ENCODE results near the gene HK3.

HK3 gene

DNA sequence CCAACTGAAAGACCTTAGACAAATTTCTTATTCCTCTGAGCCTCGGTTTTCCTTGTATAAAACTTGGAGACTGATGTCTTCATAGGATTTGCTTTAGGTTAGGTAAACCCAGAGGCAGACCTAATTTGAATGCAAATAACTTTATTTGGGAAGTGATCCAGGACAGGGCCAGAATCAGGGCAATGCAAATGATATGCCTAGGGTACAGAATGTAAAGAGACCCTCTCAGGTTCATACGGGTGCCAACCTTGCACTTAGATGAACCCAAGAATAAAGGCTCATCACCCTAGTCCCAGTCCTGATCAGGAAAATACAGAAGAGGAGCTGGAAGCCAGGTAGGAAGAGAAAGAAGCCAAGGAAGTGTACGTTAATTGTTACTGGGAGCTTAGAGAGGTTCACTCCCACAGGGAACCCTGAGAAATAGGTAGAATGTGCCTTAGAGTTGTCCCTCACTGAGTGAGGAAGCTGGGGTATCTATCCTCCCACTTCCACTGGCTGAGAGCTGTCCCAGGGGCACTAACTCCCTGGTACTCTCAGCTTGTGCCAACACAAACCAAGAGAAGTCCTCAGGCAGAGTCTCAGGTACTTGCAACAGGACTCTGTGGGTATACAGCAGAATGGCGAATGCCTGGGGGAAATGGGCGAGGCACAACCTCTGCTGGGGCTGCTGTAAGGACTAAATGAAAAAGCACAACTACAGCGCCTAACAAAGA lies 3.1 kb upstream of the HK3 start:
- Histone ChIP-seq H3K4me1 (ENCODE audit: control insufficient read depth, insufficient read depth, low read length, unreplicated experiment) (no peaks in the 10 kb centered on the region), H2AFZ (ENCODE audit: low read length, unreplicated experiment) (no peak overlapping the region), H3K36me3 (ENCODE audit: insufficient read depth, low read length) (peaks cover 28% of the 10 kb centered on the region), H3K79me2 (ENCODE audit: control insufficient read depth, insufficient read depth, low read length, unreplicated experiment) (no peaks in the 10 kb centered on the region), H3K27me3 (ENCODE audit: insufficient read depth, low read length) (peaks cover 9% of the 10 kb centered on the region; the same call in 1 of the 2 replicates), H3K27ac (ENCODE audit: low read depth, low read length) (no peak overlapping the region), H3K4me3 (ENCODE audit: low read depth, low read length) (no peak overlapping the region)

DNA sequence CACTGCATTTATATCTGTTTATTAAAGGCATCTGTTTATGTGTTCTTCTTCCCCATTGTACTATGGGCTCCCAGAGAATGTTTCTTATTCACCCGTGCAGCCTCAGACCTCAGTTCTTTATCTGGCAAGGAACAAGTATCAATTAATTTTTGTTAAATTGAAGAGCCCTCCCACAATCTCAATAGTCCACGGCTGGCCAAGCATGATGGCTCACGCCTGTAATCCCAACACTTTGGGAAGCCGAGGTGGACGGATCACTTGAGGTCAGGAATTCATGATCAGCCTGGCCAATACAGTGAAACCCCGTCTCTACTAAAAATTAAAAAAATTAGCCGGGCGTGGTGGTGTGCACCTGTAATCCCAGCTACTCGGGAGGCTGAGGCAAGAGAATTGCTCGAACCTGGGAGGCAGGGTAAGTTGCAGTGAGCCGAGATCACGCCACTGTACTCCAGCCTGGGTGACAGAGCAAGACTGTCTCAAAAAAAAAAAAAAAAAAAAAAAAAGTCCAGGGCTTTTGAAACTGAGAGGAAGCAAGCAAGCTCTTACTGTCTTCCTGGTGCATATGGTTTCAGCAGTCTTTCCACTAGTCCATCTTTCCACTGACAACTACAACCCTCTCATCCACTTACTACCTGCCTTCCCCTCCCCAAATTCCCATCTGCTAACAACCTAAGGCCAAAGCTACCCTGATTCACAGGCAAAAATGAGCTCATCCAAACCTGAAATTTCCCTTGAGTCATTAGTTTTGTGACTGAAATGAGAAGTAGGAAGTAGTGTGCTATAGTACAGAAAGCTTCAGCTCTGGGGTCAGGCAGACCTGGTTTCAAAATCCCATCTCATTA lies 2.3 kb upstream of the HK3 start:
- Histone ChIP-seq H2AFZ (ENCODE audit: low read length, unreplicated experiment) (no peak overlapping the region), H3K4me3 (ENCODE audit: low read depth, low read length) (no peak overlapping the region), H3K27ac (ENCODE audit: low read depth, low read length) (no peak overlapping the region), H3K36me3 (ENCODE audit: insufficient read depth, low read length) (peaks cover 20% of the 10 kb centered on the region), H3K79me2 (ENCODE audit: control insufficient read depth, insufficient read depth, low read length, unreplicated experiment) (no peaks in the 10 kb centered on the region), H3K4me1 (ENCODE audit: control insufficient read depth, insufficient read depth, low read length, unreplicated experiment) (no peaks in the 10 kb centered on the region), H3K27me3 (ENCODE audit: insufficient read depth, low read length) (peaks cover 9% of the 10 kb centered on the region; the same call in 1 of the 2 replicates)

DNA sequence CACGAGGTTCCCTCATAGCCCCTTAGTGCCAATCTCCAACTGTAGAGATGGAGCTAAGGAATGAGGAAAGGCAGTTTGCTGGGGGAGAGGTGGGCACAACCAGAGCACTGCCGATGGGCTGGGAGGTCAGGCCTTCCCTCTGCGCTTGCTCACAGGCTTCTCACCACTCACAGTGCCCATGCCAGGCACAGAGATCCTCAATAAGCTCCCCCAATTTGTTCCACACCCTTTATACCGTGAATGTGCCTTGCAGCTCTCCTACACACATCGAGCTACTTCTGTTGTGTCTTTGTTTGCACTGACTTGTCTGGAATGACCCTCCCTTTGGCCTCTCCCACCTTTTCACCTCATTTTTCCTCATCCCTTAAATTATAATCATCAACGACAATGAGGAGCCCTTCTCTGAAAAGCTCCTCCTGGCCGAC lies 1.6 kb upstream of the HK3 start:
- H3K27me3 ChIP-seq (ENCODE audit: insufficient read depth, low read length): peaks cover 9% of the 10 kb centered on the region; the same call in 1 of the 2 replicates
- H3K4me1 ChIP-seq (ENCODE audit: control insufficient read depth, insufficient read depth, low read length, unreplicated experiment): no peaks in the 10 kb centered on the region
- H3K27ac ChIP-seq (ENCODE audit: low read depth, low read length): no peak overlapping the region
- peaks cover 15% of the 10 kb centered on the region for H3K36me3 ChIP-seq (ENCODE audit: insufficient read depth, low read length)
- no peak overlapping the region for H2AFZ ChIP-seq (ENCODE audit: low read length, unreplicated experiment)
- no peaks in the 10 kb centered on the region for H3K79me2 ChIP-seq (ENCODE audit: control insufficient read depth, insufficient read depth, low read length, unreplicated experiment)
- H3K4me3 ChIP-seq (ENCODE audit: low read depth, low read length): no peak overlapping the region

DNA sequence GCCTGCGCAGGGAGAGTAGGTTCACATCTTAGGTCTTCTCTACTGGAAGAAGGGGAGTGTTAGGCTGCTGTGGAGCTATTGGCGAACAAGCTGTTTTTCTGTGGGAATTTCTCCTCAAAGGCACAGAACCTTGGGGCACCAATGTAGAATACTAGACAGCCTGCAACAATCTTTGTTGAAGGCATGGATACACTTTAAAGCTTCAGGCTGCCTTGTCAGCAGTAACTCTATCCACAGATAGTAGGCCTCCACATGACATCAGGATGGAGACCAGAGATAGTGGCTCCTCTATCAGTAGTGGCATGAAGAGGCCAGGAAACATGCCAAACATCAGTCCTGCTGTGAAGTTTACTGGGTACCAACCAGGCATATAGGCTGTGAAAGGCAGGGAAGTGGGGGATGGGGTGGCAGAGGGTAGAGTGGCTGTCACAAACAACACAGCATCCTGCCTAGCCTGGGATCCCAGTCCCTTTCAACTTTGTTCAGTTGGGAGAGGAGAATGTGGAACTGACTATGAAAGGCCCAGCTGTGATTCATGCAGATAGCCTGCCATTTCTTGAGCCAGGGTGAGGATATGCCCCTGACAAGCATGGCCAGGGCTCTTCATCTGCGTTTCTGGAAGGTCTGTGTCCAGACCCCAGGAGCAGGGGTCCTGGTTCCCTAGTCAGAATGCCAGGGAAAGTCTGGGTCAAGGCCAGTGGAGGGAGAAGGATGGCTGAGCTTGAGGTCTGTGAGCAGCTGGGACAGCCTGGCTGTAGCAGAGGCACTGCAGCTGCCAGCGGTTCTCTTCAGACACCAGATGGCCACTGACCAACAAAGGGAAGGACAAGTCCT lies 1.0 kb upstream of the HK3 start:
- Histone ChIP-seq H3K79me2 (ENCODE audit: control insufficient read depth, insufficient read depth, low read length, unreplicated experiment) (no peaks in the 10 kb centered on the region), H3K4me3 (ENCODE audit: low read depth, low read length) (no peak overlapping the region), H3K27me3 (ENCODE audit: insufficient read depth, low read length) (peaks cover 9% of the 10 kb centered on the region; the same call in 1 of the 2 replicates), H2AFZ (ENCODE audit: low read length, unreplicated experiment) (no peak overlapping the region), H3K27ac (ENCODE audit: low read depth, low read length) (no peak overlapping the region), H3K36me3 (ENCODE audit: insufficient read depth, low read length) (peaks cover 8% of the 10 kb centered on the region), H3K4me1 (ENCODE audit: control insufficient read depth, insufficient read depth, low read length, unreplicated experiment) (no peaks in the 10 kb centered on the region)

DNA sequence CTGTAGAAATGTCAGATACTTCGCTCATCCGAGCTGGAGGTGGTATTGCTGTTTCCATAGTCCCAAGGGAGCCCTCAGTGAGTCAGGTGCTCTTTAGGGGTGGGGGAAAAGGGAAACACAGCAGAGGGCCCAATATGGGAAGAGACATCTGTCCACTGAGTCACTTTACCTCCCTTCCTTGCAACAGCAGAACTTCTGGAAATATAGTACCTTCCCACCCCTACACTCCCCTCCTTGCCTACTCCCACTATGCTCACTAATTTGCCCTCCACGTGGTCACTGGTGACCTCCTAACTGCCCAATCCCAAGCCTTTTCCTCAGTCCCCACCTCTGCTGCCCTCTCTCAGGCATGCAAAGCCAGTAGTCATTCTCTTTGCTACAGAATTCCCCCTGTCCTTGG lies 1.9 kb downstream of the HK3 start:
- Histone ChIP-seq H3K79me2 (ENCODE audit: control insufficient read depth, insufficient read depth, low read length, unreplicated experiment) (no peaks in the 10 kb centered on the region), H3K27me3 (ENCODE audit: insufficient read depth, low read length) (peaks cover 27% of the 10 kb centered on the region), H3K4me1 (ENCODE audit: control insufficient read depth, insufficient read depth, low read length, unreplicated experiment) (no peaks in the 10 kb centered on the region), H3K4me3 (ENCODE audit: low read depth, low read length) (no peak overlapping the region), H2AFZ (ENCODE audit: low read length, unreplicated experiment) (no peak overlapping the region), H3K27ac (ENCODE audit: low read depth, low read length) (no peak overlapping the region), H3K36me3 (ENCODE audit: insufficient read depth, low read length) (no peaks in the 10 kb centered on the region)

DNA sequence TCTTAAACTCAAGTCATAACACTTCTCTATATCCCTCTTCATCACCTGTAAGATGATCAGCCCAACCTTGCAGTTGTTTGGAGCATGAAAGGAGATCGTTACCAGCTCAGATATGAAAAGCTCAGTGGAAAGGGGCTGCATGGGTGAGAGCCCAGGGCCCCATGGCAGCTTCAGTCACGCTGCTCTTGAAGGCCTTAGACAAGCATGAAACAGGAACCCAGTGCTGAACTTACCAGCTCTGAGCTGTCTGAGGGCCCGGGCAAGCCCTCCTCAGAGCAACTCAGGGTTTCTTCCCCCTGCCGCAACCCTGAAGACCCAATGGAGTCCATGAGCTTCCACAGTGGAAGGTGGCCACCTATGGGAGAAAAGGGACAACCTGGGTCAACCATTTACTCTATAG lies 3.3 kb downstream of the HK3 start:
- H3K36me3 ChIP-seq (ENCODE audit: insufficient read depth, low read length): no peaks in the 10 kb centered on the region
- H3K27me3 ChIP-seq (ENCODE audit: insufficient read depth, low read length): peaks cover 40% of the 10 kb centered on the region
- H3K79me2 ChIP-seq (ENCODE audit: control insufficient read depth, insufficient read depth, low read length, unreplicated experiment): no peaks in the 10 kb centered on the region
- H3K4me3 ChIP-seq (ENCODE audit: low read depth, low read length): no peak overlapping the region
- H3K27ac ChIP-seq (ENCODE audit: low read depth, low read length): no peak overlapping the region
- no peaks in the 10 kb centered on the region for H3K4me1 ChIP-seq (ENCODE audit: control insufficient read depth, insufficient read depth, low read length, unreplicated experiment)
- H2AFZ ChIP-seq (ENCODE audit: low read length, unreplicated experiment): no peak overlapping the region

DNA sequence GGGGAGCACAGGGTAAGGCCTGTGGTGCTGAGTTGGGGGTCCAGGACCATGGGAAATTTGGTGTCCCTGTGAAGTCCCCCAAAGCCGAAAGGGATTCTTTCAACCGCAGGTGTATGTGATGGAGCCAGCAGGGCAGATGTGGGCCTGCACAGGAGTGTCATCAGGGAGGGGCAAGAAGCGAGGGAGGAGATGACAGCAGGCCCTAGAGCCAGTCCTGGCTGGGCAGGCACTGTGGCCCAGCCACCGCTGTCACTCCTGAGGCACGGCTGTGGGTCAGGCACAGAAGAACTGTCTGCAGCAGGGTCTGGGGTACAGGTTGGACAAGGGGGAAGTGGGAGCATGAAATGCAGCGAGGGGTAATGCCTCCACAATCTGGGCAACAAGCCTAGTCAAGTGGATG lies 4.8 kb downstream of the HK3 start:
- Histone ChIP-seq H3K4me1 (ENCODE audit: control insufficient read depth, insufficient read depth, low read length, unreplicated experiment) (no peaks in the 10 kb centered on the region), H2AFZ (ENCODE audit: low read length, unreplicated experiment) (no peak overlapping the region), H3K36me3 (ENCODE audit: insufficient read depth, low read length) (no peaks in the 10 kb centered on the region), H3K27me3 (ENCODE audit: insufficient read depth, low read length) (peaks cover 41% of the 10 kb centered on the region), H3K79me2 (ENCODE audit: control insufficient read depth, insufficient read depth, low read length, unreplicated experiment) (no peaks in the 10 kb centered on the region), H3K27ac (ENCODE audit: low read depth, low read length) (no peak overlapping the region), H3K4me3 (ENCODE audit: low read depth, low read length) (no peak overlapping the region)

DNA sequence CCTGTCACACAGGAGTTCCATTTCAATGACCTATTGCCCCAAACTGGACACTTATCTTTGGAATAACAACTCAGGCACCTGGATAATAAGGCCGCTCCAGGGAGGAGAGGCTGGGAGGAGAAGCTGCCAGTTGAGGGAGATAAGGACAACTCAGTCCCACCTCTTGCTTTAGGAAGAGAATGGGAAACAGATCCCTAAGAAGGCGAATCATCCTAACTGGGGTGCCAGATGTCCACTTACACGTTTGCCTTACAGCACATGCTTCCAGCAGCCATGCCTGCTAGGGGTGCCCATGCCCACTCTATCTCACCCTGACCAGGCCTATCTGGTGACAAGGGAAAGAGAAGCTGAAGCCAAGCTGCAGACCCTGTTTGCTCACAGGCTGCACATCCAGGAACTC lies 6.5 kb downstream of the HK3 start:
- no peak overlapping the region for H3K27ac ChIP-seq (ENCODE audit: low read depth, low read length)
- no peaks in the 10 kb centered on the region for H3K79me2 ChIP-seq (ENCODE audit: control insufficient read depth, insufficient read depth, low read length, unreplicated experiment)
- H3K4me1 ChIP-seq (ENCODE audit: control insufficient read depth, insufficient read depth, low read length, unreplicated experiment): no peaks in the 10 kb centered on the region
- peaks cover 33% of the 10 kb centered on the region for H3K27me3 ChIP-seq (ENCODE audit: insufficient read depth, low read length)
- H3K4me3 ChIP-seq (ENCODE audit: low read depth, low read length): no peak overlapping the region
- H3K36me3 ChIP-seq (ENCODE audit: insufficient read depth, low read length): no peaks in the 10 kb centered on the region
- H2AFZ ChIP-seq (ENCODE audit: low read length, unreplicated experiment): no peak overlapping the region

DNA sequence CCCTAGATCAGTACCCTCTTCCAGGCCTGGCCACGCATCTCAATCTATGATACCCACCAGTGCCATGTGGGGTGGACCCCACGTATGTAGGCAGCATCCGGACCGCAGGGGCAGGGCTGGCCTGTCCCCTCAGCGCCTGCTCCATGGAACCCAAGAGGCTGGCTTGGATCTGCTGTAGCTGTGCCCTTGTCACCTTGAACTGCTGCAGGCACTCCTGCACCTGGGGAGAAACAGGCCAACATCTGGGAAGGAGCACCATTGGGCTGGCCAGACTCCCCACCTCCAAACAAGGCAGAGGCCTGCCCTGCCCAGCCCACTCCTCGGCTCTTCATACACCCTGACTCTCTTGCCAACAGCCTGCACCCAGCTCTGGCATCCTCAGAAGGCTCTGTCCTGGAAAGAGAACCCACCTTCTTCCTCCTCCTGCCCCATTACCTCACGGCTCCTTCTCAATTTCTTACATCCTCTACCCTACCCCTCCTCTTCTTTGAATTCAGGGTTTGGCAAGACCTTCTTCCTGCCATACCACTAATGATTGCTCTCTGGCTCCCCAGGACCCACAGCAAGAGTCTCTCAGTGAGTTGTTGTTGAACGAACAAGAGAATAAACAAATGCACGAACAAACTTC lies 7.7 kb downstream of the HK3 start:
- Histone ChIP-seq H3K27ac (ENCODE audit: low read depth, low read length) (no peak overlapping the region), H3K79me2 (ENCODE audit: control insufficient read depth, insufficient read depth, low read length, unreplicated experiment) (no peaks in the 10 kb centered on the region), H3K27me3 (ENCODE audit: insufficient read depth, low read length) (peaks cover 31% of the 10 kb centered on the region), H3K4me1 (ENCODE audit: control insufficient read depth, insufficient read depth, low read length, unreplicated experiment) (no peaks in the 10 kb centered on the region), H3K36me3 (ENCODE audit: insufficient read depth, low read length) (no peaks in the 10 kb centered on the region), H3K4me3 (ENCODE audit: low read depth, low read length) (no peak overlapping the region), H2AFZ (ENCODE audit: low read length, unreplicated experiment) (no peak overlapping the region)

Data from ACC112 (cell line).